ENCODE measurements around the gene PTX3. TPM values are rescaled to one million over a fixed set of nuclear protein-coding genes. Genes with fewer than 3 reads are reported as not detected.

PTX3 gene
- total and polyA plus RNA-seq, 2 donors (not counting 1 experiment from before 2014, with no cell fraction given) = 464 to 555 TPM

GRCh38 chr3:157491136-157491535 lies 54.5 kb downstream of the PTX3 start:
- Histone ChIP-seq H4K20me1 (ENCODE audit: control insufficient read depth, extremely low read depth, insufficient read depth, low read length) (no peaks in the 10 kb centered on the region), H3K4me2 (ENCODE audit: extremely low read depth, insufficient read depth, low read length) (no peak overlapping the region), H3K36me3 (ENCODE audit: control insufficient read depth, insufficient read depth, low read length) (no peaks in the 10 kb centered on the region), H3K79me2 (ENCODE audit: control insufficient read depth, insufficient read depth, low read length) (no peaks in the 10 kb centered on the region), H3K27ac (ENCODE audit: insufficient read depth, low read length) (no peak overlapping the region), H3K9me3 (ENCODE audit: control insufficient read depth, insufficient read depth, low read depth, low read length) (no peaks in the 10 kb centered on the region), H2AFZ (ENCODE audit: low read length) (no peak overlapping the region), H3K4me1 (ENCODE audit: control insufficient read depth, extremely low read depth, insufficient read depth, low read length) (peaks cover 4% of the 10 kb centered on the region), H3K9ac (ENCODE audit: insufficient read depth, low read length) (no peak overlapping the region), H3K27me3 (ENCODE audit: control insufficient read depth, insufficient read depth, low read length) (no peaks in the 10 kb centered on the region), H3K4me3 (replicated peaks in 1 of 4; ENCODE audit: control extremely low read depth in 1 of 4, insufficient read depth in 1 of 4, low read depth in 3 of 4, low read length in 4 of 4) (no peak overlapping the region)
- DNase-seq (ENCODE audit: low read depth in 2 of 2) = no peak
- TF ChIP-seq CTCF (conservative IDR thresholded peaks at IDR 0.05 in 1 of 2, IDR thresholded peaks at IDR 0.05 in 1 of 2; ENCODE audit: low read depth in 1 of 2, low read length in 2 of 2) (no peak), EZH2 (IDR thresholded peaks at IDR 0.05; ENCODE audit: low read length, missing control alignments) (no peak)

Other genes starting within 250 kb of the PTX3 start
- gene VEPH1, start 66.6 kb downstream of the PTX3 start, total RNA-seq = 21.1 and 34.7 TPM in 2 replicates
- 13.1 and 16.6 TPM in 2 replicates for gene VEPH1, start 66.6 kb downstream of the PTX3 start, polyA plus RNA-seq

All from fibroblast of lung (primary cell).